GM12874 (cell line): ENCODE results near the gene CCNE1.

Experiments used
- CTCF ChIP-seq: IDR thresholded peaks from 2 replicates; pipeline ENCODE4 v1.5.1; 2011; ENCODE audit warnings: low read depth, mild to moderate bottlenecking, control low read depth, low read length, moderate library complexity; ENCODE audit not compliant: insufficient read depth

CCNE1 gene

DNA sequence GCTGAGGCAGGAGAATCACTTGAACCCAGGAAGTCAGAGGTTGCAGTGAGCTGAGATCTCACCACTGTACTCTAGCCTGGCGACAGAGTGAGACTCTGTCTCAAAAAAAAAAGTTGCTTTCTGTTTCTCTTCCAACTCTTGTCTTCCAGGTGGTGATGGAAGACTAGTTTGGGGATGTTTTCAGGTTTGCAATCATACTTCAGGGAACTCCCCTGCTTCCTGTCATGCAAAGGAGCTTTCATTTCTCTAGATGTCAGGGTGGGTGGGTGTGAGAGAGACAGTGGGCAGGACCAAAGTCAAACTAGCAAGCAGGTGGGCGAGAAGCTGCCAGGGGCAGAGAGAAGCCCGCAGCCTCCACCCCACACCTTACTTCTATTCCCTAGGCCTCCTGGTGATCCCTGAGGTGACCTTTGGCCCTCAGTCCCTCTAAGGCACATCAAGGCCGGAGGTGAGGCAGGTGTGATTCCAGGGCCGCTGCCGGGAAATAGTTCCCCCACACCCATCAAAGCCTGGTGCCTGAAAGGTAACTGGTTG is 25.7 kb downstream of the CCNE1 start:
- no peak for TF ChIP-seq CTCF

- no peak for TF ChIP-seq CTCF
Measured at GRCh38 chr19:29837996-29838395, 26.2 kb downstream of the CCNE1 start.

- TF ChIP-seq CTCF, result no peak
Measured at GRCh38 chr19:29840066-29840950, 28.5 kb downstream of the CCNE1 start.

DNA sequence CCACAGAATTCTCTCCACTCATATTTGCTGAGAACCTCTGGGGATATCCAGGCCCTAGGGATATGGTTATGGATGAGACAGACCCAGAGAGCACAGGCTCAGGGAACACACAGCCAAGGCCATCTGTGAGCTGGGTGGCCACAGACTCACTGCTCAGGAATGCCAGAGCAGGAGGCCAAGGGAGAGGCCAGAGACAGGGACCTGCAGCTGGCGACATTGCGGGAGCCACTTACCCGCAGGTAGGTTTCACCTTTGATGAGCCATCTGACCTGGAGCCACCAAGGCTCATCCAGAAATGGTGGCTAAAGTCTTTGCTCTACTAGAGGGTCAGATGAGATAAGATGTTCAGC is 29.4 kb downstream of the CCNE1 start:
- TF ChIP-seq CTCF, result no peak

- TF ChIP-seq CTCF, result no peak
Measured at GRCh38 chr19:29841559-29842367, 30.0 kb downstream of the CCNE1 start.

DNA sequence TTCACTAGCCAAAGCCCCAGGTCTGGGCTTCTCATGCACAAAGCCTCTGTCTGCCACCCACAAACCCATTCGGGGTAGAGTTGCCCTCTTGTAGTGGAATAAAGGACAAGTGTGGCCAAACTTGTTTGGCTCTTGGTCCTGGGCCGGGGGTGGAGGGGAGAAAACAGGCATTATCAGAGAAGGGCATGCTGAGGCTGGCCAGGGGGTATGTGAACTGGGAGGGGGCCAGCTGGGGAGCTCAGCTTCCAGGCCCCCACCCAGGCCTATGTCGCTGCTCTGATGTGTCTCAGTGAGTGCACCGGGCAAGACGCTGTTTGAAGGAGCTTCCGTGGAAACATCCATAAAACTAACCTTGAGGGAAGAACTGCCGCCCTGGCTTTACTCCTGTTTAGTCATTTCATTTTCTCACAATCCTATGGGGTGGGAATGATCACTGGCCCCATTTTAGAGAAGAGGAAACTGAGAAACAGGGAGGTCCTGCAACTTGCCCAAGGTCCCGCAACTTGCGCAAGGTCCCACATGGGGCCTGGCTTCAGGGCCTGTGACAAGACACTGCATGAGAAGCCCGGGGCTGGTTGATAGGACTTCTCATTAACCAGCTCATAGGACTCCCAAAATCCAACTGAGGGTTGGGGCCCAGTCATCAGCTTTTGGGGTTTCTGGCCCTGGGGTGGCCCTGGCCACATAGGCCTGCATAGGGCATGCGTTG is 30.8 kb downstream of the CCNE1 start:
- TF ChIP-seq CTCF, result no peak
